NB4 (cell line): ENCODE measurements around the gene AGXT.

Experiments used
- DNase-seq: peaks from one replicate; pipeline ENCODE4 v3.0.0; 2010; ENCODE audit warnings: low read depth
- H3K4me3 ChIP-seq: one replicate; pipeline ENCODE4 v1.5.1; 2011; ENCODE audit warnings: mild to moderate bottlenecking, low read depth, low read length, moderate library complexity
- MYC ChIP-seq: IDR thresholded peaks from 2 replicates; pipeline ENCODE4 v1.6.1; 2011; ENCODE audit warnings: low read depth, low read length
- POLR2A ChIP-seq: IDR thresholded peaks from 2 replicates; pipeline ENCODE4 v1.6.1; 2011; ENCODE audit warnings: mild to moderate bottlenecking; ENCODE audit not compliant: insufficient read length; ENCODE audit errors: extremely low read depth
- TF ChIP-seq, protein P1 (sequence below): IDR thresholded peaks from one replicate; pipeline ENCODE4 v1.5.1; 2012; ENCODE audit warnings: low read depth, low read length
- TF ChIP-seq, protein P2 (sequence below): IDR thresholded peaks from 2 replicates; pipeline ENCODE4 v1.6.1; 2011; ENCODE audit warnings: low read depth, low read length

The AGXT gene

DNA sequence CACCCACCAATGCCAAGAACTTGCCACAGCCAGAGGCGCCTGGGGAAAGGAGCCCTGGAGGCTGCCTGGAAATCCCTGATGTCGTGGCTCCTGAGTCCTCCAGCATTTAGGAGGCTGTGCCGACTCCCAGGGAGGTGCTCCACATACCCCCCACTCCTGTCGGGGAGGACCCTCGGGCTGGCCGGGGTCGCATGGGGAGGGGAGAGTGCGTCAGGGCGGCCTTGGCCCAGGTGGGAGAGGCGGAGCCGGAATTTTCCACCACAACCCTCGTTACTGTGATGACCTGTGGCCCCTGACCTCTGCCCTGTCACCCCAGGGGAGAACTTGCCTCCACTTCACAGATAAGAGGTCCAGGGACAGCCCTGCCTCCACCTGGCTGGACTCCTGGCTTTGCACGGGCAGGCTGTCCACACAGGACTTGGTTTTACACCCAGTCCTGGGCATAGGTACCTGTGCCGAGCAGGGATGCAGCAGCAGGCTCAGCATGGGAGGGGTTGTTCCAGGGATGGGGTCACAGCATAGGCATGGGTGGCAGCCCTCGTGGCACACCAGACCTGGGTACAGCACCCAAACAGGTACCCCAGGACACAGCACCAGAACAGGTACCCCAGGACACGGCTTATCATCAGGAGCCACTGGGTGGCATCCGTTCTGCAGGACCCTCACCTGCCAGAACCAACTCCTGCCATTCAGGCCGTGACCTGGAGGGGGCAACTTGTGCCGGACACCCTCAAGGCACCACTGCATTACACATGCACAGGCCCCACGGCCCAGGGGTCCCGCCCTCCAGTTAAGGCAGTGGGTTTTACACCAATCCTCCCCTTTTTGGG lies 12.3 kb upstream of the AGXT start:
- H3K4me3 ChIP-seq: no peak overlapping the region
- peak; percentile 35 for DNase-seq
- TF ChIP-seq, protein P1, sequence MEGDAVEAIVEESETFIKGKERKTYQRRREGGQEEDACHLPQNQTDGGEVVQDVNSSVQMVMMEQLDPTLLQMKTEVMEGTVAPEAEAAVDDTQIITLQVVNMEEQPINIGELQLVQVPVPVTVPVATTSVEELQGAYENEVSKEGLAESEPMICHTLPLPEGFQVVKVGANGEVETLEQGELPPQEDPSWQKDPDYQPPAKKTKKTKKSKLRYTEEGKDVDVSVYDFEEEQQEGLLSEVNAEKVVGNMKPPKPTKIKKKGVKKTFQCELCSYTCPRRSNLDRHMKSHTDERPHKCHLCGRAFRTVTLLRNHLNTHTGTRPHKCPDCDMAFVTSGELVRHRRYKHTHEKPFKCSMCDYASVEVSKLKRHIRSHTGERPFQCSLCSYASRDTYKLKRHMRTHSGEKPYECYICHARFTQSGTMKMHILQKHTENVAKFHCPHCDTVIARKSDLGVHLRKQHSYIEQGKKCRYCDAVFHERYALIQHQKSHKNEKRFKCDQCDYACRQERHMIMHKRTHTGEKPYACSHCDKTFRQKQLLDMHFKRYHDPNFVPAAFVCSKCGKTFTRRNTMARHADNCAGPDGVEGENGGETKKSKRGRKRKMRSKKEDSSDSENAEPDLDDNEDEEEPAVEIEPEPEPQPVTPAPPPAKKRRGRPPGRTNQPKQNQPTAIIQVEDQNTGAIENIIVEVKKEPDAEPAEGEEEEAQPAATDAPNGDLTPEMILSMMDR: peak; percentile 27
- TF ChIP-seq MYC: no peak

DNA sequence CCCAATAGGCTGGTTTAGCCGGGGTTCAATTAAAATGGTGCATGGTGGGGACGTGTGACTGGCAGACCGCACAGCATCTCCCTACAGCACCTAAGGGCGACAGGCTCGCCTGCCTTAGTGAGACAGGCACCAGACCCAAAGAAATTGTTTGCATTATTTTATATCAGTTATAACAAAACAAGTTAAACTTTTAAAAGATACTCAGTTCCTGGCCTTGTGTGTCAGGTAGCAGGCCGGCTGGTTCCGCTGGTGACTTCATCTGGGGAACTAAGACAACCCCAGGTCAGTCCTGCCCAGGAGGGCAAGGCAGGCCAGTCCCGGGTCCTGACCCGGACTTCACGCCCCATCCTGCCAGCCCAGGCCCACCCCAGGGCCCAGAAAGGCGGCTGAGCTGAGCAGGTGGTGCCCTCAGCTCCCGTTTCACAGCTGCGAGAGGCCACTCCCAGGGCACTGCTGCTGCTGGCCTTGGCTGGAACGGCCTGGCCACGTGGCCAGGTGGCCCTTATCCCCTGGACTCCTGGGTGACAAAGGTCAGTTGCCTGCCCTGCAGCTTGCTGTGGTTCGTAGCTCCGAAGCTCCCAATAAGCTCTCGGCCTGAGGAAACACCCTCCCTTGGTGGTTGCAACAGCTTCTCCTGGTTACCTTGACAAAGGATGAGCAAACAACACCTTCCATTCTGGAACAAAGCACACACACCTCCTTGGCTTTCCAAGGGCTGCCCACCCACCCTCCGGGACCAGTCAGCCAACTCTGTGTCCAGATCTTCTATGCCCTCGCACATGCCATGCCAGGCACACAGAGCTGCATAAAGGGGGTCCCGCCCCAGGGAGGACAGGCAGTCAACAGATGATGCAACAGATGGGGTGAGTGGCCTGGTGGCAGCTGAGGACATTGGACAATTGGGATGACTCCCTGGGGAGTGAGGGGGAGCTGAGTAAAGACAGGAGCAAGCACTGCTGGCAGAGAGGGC lies 11.3 kb upstream of the AGXT start:
- TF ChIP-seq MYC (no peak), POLR2A (no peak)
- TF ChIP-seq, protein P1: no peak
- TF ChIP-seq, protein P2, sequence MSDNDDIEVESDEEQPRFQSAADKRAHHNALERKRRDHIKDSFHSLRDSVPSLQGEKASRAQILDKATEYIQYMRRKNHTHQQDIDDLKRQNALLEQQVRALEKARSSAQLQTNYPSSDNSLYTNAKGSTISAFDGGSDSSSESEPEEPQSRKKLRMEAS: no peak
- no peak overlapping the region for H3K4me3 ChIP-seq
- DNase-seq: no peak

DNA sequence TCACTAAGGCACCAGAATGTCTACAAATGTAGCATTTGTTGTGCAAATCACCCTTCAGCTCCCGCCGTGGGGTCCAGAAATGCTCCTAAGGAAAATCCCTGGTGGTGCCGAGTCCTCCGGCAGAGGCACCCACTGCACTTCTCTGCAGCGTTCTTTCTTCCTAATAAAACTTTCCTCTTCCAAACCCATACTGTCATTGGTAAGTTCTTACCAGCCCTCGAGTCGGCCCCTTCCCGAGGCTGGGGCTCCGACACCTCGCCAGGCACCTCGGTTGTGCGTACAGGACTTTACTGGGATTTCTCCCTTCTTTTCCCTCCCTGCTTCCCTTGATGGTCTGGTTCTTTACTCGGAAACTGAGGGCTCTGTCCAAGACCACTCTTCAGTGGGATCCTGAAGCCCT lies 10.3 kb upstream of the AGXT start:
- no peak for DNase-seq

DNA sequence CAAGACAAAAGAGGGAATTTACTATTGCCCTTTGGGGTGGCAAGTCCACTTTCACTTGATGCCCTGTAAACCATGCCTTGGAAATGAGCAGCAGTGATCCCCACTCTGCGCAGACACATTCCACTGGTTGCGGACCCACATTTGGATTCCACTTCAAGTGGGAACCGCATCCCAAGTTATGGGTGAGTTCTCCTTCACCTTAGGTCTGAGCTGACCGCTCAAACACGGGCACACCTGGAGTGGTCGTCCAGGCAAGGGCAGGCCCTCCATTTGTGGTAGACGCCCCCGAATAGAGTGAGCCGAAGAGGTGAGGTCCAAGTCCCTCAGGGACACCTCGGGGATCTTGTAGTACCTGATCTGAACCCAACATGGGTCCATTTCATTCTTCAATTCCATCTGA lies 9.8 kb upstream of the AGXT start:
- DNase-seq: no peak
- no peak overlapping the region for H3K4me3 ChIP-seq
- TF ChIP-seq MYC (no peak), POLR2A (no peak)
- TF ChIP-seq, protein P2: no peak
- TF ChIP-seq, protein P1: no peak

More for the DNA sequence above, 10.3 kb upstream of the AGXT start:
- TF ChIP-seq MYC (no peak), POLR2A (no peak)
- TF ChIP-seq, protein P2: no peak
- TF ChIP-seq, protein P1: no peak
- H3K4me3 ChIP-seq: no peak overlapping the region

DNA sequence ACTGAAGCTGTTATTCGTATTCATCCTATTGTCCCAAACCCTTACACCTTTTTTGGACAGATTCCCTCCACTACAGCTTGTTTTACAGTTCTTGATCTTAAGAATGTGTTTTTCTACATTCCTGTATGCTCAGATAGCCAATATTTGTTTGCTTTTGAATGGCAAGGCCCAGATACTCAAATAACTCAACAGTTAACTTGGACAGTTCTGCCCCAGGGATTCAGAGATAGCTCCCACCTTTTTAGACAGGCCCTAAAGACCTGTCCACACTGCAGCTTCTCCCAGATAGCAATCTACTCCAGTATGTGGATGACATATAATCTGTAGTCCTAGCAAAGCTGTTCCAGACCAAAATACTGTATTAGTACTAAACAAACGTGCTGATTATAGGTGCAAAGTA lies 7.1 kb upstream of the AGXT start:
- TF ChIP-seq, protein P1: no peak
- TF ChIP-seq, protein P2: no peak
- TF ChIP-seq MYC (no peak), POLR2A (no peak)
- DNase-seq: no peak
- no peak overlapping the region for H3K4me3 ChIP-seq
